ENCODE data around the gene PPP2R5D. TPM values are rescaled to one million over a fixed set of nuclear protein-coding genes. Genes with fewer than 3 reads are reported as not detected.

Gene PPP2R5D
- polyA plus RNA-seq, 2 of the 4 experiments (the other 2 are of a cell fraction), result 26.5 to 34.6 TPM

DNA sequence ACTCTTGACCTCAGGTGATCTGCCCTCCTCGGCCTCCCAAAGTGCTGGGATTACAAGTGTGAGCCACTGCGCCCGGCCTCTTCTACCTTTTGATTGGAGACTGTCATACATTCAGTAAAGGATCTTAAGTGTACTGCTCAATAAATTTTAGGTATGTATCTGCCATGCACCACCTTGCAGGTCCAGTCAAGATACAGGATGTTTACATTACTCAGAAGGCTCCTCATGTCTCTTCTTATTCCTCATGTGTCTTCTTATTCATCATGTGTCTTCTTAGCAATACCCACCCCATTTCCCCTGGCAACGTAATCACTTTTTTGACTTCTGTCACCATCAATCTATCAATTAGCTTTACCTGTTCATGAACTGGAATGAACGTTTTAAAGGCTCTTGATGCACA lies 21.5 kb downstream of the PPP2R5D start:
- H3K9me3 ChIP-seq, result no peaks in the 10 kb centered on the region
- ChIA-PET CTCF (interaction anchor here (0.8 to 7.3 kb wide), 4 partner anchors 9 to 139 kb away, joined by 3 to 69 read pairs (median 3); partner anchors contain the start of gene RRP36), POLR2A (no interaction called here)
- TF ChIP-seq GATA3 (IDR thresholded peaks at IDR 0.05; ENCODE audit: borderline replicate concordance), result no peak
- TF ChIP-seq, protein P1, sequence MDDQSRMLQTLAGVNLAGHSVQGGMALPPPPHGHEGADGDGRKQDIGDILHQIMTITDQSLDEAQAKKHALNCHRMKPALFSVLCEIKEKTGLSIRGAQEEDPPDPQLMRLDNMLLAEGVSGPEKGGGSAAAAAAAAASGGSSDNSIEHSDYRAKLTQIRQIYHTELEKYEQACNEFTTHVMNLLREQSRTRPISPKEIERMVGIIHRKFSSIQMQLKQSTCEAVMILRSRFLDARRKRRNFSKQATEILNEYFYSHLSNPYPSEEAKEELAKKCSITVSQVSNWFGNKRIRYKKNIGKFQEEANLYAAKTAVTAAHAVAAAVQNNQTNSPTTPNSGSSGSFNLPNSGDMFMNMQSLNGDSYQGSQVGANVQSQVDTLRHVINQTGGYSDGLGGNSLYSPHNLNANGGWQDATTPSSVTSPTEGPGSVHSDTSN (IDR thresholded peaks at IDR 0.05), result no peak
- no peak for TF ChIP-seq TFCP2L1 (CRISPR knock-in tag; IDR thresholded peaks at IDR 0.05)
- no peak for TF ChIP-seq RCOR1 (IDR thresholded peaks at IDR 0.05; ENCODE audit: low read depth, low read length)
- TF ChIP-seq, protein P2, sequence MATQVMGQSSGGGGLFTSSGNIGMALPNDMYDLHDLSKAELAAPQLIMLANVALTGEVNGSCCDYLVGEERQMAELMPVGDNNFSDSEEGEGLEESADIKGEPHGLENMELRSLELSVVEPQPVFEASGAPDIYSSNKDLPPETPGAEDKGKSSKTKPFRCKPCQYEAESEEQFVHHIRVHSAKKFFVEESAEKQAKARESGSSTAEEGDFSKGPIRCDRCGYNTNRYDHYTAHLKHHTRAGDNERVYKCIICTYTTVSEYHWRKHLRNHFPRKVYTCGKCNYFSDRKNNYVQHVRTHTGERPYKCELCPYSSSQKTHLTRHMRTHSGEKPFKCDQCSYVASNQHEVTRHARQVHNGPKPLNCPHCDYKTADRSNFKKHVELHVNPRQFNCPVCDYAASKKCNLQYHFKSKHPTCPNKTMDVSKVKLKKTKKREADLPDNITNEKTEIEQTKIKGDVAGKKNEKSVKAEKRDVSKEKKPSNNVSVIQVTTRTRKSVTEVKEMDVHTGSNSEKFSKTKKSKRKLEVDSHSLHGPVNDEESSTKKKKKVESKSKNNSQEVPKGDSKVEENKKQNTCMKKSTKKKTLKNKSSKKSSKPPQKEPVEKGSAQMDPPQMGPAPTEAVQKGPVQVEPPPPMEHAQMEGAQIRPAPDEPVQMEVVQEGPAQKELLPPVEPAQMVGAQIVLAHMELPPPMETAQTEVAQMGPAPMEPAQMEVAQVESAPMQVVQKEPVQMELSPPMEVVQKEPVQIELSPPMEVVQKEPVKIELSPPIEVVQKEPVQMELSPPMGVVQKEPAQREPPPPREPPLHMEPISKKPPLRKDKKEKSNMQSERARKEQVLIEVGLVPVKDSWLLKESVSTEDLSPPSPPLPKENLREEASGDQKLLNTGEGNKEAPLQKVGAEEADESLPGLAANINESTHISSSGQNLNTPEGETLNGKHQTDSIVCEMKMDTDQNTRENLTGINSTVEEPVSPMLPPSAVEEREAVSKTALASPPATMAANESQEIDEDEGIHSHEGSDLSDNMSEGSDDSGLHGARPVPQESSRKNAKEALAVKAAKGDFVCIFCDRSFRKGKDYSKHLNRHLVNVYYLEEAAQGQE (IDR thresholded peaks at IDR 0.05), result no peak
- no peak for TF ChIP-seq ZC3H11A (IDR thresholded peaks at IDR 0.05)
- TF ChIP-seq EHF (CRISPR knock-in tag; IDR thresholded peaks at IDR 0.05), result no peak
- TF ChIP-seq, protein P3, sequence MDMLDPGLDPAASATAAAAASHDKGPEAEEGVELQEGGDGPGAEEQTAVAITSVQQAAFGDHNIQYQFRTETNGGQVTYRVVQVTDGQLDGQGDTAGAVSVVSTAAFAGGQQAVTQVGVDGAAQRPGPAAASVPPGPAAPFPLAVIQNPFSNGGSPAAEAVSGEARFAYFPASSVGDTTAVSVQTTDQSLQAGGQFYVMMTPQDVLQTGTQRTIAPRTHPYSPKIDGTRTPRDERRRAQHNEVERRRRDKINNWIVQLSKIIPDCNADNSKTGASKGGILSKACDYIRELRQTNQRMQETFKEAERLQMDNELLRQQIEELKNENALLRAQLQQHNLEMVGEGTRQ (IDR thresholded peaks at IDR 0.05), result no peak
- no peak for TF ChIP-seq NFE2L2 (conservative IDR thresholded peaks at IDR 0.05; ENCODE audit: low read length)
- TF ChIP-seq FOSB (CRISPR knock-in tag; IDR thresholded peaks at IDR 0.05), result no peak
- TF ChIP-seq, protein P4, sequence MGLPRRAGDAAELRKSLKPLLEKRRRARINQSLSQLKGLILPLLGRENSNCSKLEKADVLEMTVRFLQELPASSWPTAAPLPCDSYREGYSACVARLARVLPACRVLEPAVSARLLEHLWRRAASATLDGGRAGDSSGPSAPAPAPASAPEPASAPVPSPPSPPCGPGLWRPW (IDR thresholded peaks at IDR 0.05), result no peak
- TF ChIP-seq, protein P5, sequence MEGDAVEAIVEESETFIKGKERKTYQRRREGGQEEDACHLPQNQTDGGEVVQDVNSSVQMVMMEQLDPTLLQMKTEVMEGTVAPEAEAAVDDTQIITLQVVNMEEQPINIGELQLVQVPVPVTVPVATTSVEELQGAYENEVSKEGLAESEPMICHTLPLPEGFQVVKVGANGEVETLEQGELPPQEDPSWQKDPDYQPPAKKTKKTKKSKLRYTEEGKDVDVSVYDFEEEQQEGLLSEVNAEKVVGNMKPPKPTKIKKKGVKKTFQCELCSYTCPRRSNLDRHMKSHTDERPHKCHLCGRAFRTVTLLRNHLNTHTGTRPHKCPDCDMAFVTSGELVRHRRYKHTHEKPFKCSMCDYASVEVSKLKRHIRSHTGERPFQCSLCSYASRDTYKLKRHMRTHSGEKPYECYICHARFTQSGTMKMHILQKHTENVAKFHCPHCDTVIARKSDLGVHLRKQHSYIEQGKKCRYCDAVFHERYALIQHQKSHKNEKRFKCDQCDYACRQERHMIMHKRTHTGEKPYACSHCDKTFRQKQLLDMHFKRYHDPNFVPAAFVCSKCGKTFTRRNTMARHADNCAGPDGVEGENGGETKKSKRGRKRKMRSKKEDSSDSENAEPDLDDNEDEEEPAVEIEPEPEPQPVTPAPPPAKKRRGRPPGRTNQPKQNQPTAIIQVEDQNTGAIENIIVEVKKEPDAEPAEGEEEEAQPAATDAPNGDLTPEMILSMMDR (IDR thresholded peaks at IDR 0.05), result no peak
- no peak for TF ChIP-seq RAD21 (conservative IDR thresholded peaks at IDR 0.05 in 1 of 2, IDR thresholded peaks at IDR 0.05 in 1 of 2)
- no peak for TF ChIP-seq HDAC2 (IDR thresholded peaks at IDR 0.05)
- TF ChIP-seq RFX5 (IDR thresholded peaks at IDR 0.05), result no peak
- no peak for TF ChIP-seq PHF8 (IDR thresholded peaks at IDR 0.05; ENCODE audit: borderline replicate concordance, low read depth)
- no peak for TF ChIP-seq CBX8 (IDR thresholded peaks at IDR 0.05)
- TF ChIP-seq SMC3 (IDR thresholded peaks at IDR 0.05), result no peak
- TF ChIP-seq JUN (IDR thresholded peaks at IDR 0.05), result no peak
- H3K4me1 ChIP-seq, result no peaks in the 10 kb centered on the region
- ATAC-seq (no peak), DNase-seq (ENCODE audit: low read depth in 1 of 2, low spot score in 1 of 2) (no peak), FAIRE-seq (no peak)
- H3K4me3 ChIP-seq, result no peak overlapping the region
- no peak overlapping the region for H3K27ac ChIP-seq
- 92% methylated on average over 5 of the region's 5 CpGs for WGBS (ENCODE audit: missing lambda C conversion rate)
- H3K4me2 ChIP-seq, result no peak overlapping the region

DNA sequence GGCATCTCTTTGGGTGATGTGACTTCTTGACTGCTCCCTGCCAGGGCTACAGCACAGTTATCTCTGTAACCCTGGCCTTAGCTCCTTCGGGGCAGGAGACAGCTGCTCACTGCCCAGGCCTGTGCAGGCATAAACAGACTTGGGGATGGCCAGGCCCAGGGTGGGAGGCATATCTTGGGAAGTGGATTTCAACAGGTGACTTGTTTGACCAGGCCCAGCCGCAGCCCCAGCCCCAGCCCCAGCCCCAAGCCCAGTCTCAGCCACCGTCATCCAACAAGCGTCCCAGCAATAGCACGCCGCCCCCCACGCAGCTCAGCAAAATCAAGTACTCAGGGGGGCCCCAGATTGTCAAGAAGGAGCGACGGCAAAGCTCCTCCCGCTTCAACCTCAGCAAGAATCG lies 21.9 kb downstream of the PPP2R5D start:
- no peak for DNase-seq (ENCODE audit: low read depth in 1 of 2, low spot score in 1 of 2)
- H3K4me3 ChIP-seq, result no peak overlapping the region
- ChIA-PET CTCF (interaction anchor here (0.8 to 7.3 kb wide), 4 partner anchors 10 to 139 kb away, joined by 3 to 69 read pairs (median 3); partner anchors contain the start of gene RRP36), POLR2A (no interaction called here)
- no peak for ATAC-seq
- no peak overlapping the region for H3K27ac ChIP-seq
- no peak overlapping the region for H3K4me2 ChIP-seq
- no peak for FAIRE-seq
- no peaks in the 10 kb centered on the region for H3K9me3 ChIP-seq
- H3K4me1 ChIP-seq, result no peaks in the 10 kb centered on the region
- 92% methylated on average over 2 of the region's 11 CpGs for whole genome bisulfite sequencing (ENCODE audit: missing lambda C conversion rate)
- TF ChIP-seq FOSB (CRISPR knock-in tag; IDR thresholded peaks at IDR 0.05) (no peak), EHMT2 (IDR thresholded peaks at IDR 0.05; ENCODE audit: low read depth) (no peak), JUNB (IDR thresholded peaks at IDR 0.05) (no peak), HDAC2 (IDR thresholded peaks at IDR 0.05) (no peak), RFX5 (IDR thresholded peaks at IDR 0.05) (no peak), CHD4 (IDR thresholded peaks at IDR 0.05; ENCODE audit: borderline replicate concordance) (no peak), RNF2 (IDR thresholded peaks at IDR 0.05; ENCODE audit: borderline replicate concordance, low read depth) (no peak), ESRRA (IDR thresholded peaks at IDR 0.05; ENCODE audit: borderline replicate concordance, low read length) (no peak), KDM1A (IDR thresholded peaks at IDR 0.05; ENCODE audit: low read depth) (no peak), CBX8 (IDR thresholded peaks at IDR 0.05) (no peak), CEBPB (IDR thresholded peaks at IDR 0.05) (no peak)
